IMR-90 (cell line): Measurements from ENCODE around the gene GARIN3. TPM values are rescaled to one million over a fixed set of nuclear protein-coding genes. Genes with fewer than 3 reads are reported as not detected.

Experiments
- ATAC-seq: fragments of 200-7000 bp; cut with Tn5 transposase; 2 replicates; pipeline ENCODE4 v1.9.1; 2020; ENCODE audit warnings: low read depth, mild to moderate bottlenecking, moderate library complexity
- BruUV-seq: library from RNA; stranded (reverse); fragments of 400-500 nt; replicated peaks from 2 replicates; lab custom pipeline; 2021; lab: Mats Ljungman, UMichigan
- CTCF ChIA-PET: fragments of 300-600 bp; formaldehyde crosslinking; extraction: SDS; loops from one replicate; lab custom pipeline; 2021; ENCODE audit warnings: antibody characterized with exemption; lab: Yijun Ruan, JAX
- POLR2A ChIA-PET: fragments of 300-600 bp; sonication (Branson Sonifier 250); formaldehyde crosslinking; loops from one replicate; lab custom pipeline; 2022; ENCODE audit warnings: antibody characterized with exemption; ENCODE audit not compliant: unreplicated experiment; lab: Charles Lee
- DNase-seq: peaks from one replicate; pipeline ENCODE4 v3.0.0; 2013
- H2AFZ ChIP-seq: replicated peaks from 2 replicates; pipeline ENCODE3; 2013; ENCODE audit warnings: low read length, mild to moderate bottlenecking; ENCODE audit not compliant: poor library complexity
- H2AK5ac ChIP-seq: 2 replicates; pipeline ENCODE4 v1.6.1; 2013; ENCODE audit warnings: low read depth, low read length, inconsistent platforms
- H2AK9ac ChIP-seq: replicated peaks from 2 replicates; pipeline ENCODE3; 2013; ENCODE audit warnings: mild to moderate bottlenecking, low read depth, low read length, moderate library complexity; ENCODE audit not compliant: poor library complexity
- H2BK120ac ChIP-seq: 2 replicates; pipeline ENCODE4 v1.6.1; 2013; ENCODE audit warnings: low read depth, low read length, inconsistent platforms
- H2BK15ac ChIP-seq: 3 replicates; pipeline ENCODE4 v1.6.1; 2013; ENCODE audit warnings: low read depth, low read length, inconsistent platforms
- H2BK20ac ChIP-seq: 2 replicates; pipeline ENCODE4 v1.6.1; 2013; ENCODE audit warnings: low read depth, mild to moderate bottlenecking, inconsistent platforms, low read length, moderate library complexity
- H2BK5ac ChIP-seq: 2 replicates; pipeline ENCODE4 v1.6.1; 2013; ENCODE audit warnings: mild to moderate bottlenecking, low read depth, low read length, inconsistent platforms; ENCODE audit not compliant: poor library complexity, severe bottlenecking
- H3K14ac ChIP-seq: replicated peaks from 2 replicates; pipeline ENCODE4 v1.6.1; 2013; ENCODE audit warnings: low read depth, low read length, inconsistent platforms
- H3K18ac ChIP-seq: 2 replicates; pipeline ENCODE4 v1.6.1; 2013; ENCODE audit warnings: low read depth, low read length, control low read depth
- H3K23ac ChIP-seq: 2 replicates; pipeline ENCODE4 v1.6.1; 2013; ENCODE audit warnings: low read depth, low read length, inconsistent platforms
- H3K27ac ChIP-seq: 2 replicates; pipeline ENCODE4 v1.5.1; 2013; ENCODE audit warnings: mild to moderate bottlenecking, control low read depth, low read length; ENCODE audit not compliant: insufficient read depth
- H3K27me3 ChIP-seq: 2 replicates; pipeline ENCODE4 v1.6.1; 2013; ENCODE audit warnings: low read length; ENCODE audit not compliant: control insufficient read depth, insufficient read depth
- H3K36me3 ChIP-seq: 2 replicates; pipeline ENCODE4 v1.6.1; 2013; ENCODE audit warnings: low read length, mixed read lengths; ENCODE audit not compliant: control insufficient read depth, insufficient read depth
- H3K4ac ChIP-seq: 2 replicates; pipeline ENCODE4 v1.6.1; 2013; ENCODE audit warnings: low read depth, low read length, inconsistent platforms
- H3K4me1 ChIP-seq: 2 replicates; pipeline ENCODE4 v1.6.1; 2013; ENCODE audit warnings: low read length, mixed read lengths; ENCODE audit not compliant: control insufficient read depth, insufficient read depth
- H3K4me2 ChIP-seq: 2 replicates; pipeline ENCODE4 v1.6.1; 2013; ENCODE audit warnings: low read depth, mild to moderate bottlenecking, control low read depth, low read length, moderate library complexity
- H3K4me3 ChIP-seq: 2 replicates; pipeline ENCODE4 v1.5.1; 2013; ENCODE audit warnings: low read depth, mild to moderate bottlenecking, control low read depth, low read length, moderate library complexity; ENCODE audit not compliant: insufficient read depth
- H3K56ac ChIP-seq: 2 replicates; pipeline ENCODE4 v1.6.1; 2013; ENCODE audit warnings: low read length, inconsistent platforms; ENCODE audit not compliant: insufficient read depth; ENCODE audit errors: extremely low read depth
- H3K79me1 ChIP-seq, 2 experiments: 2 replicates each; pipeline ENCODE4 v1.6.1; 2013; ENCODE audit warnings: low read length in 2 of 2, inconsistent platforms in 1 of 2, low read depth in 1 of 2
- H3K9ac ChIP-seq: 2 replicates; pipeline ENCODE4 v1.6.1; 2013; ENCODE audit warnings: low read depth, low read length, control low read depth
- H3K9me1 ChIP-seq: 2 replicates; pipeline ENCODE4 v1.6.1; 2013; ENCODE audit warnings: low read length, inconsistent platforms; ENCODE audit not compliant: insufficient read depth
- H3K9me3 ChIP-seq: 2 replicates; pipeline ENCODE4 v1.6.1; 2013; ENCODE audit warnings: low read length; ENCODE audit not compliant: control insufficient read depth, insufficient read depth
- H4K20me1 ChIP-seq: 2 replicates; pipeline ENCODE4 v1.6.1; 2013; ENCODE audit warnings: low read length, inconsistent platforms; ENCODE audit not compliant: insufficient read depth
- H4K5ac ChIP-seq: 2 replicates; pipeline ENCODE4 v1.6.1; 2013; ENCODE audit warnings: mild to moderate bottlenecking, low read depth, low read length, control low read depth
- H4K8ac ChIP-seq, 2 experiments: 2 replicates each; pipeline ENCODE4 v1.6.1; 2013; ENCODE audit warnings: low read depth in 2 of 2, low read length in 2 of 2, control low read depth in 1 of 2, inconsistent platforms in 1 of 2
- H4K91ac ChIP-seq: 2 replicates; pipeline ENCODE4 v1.6.1; 2013; ENCODE audit warnings: low read depth, low read length, inconsistent platforms; ENCODE audit not compliant: insufficient read depth
- BHLHE40 ChIP-seq: fragments of 150-350 bp; IDR thresholded peaks from 2 replicates; pipeline ENCODE4 v1.6.1; 2016; ENCODE audit warnings: mild to moderate bottlenecking, low read depth, low read length
- CEBPB ChIP-seq: IDR thresholded peaks from 2 replicates; pipeline ENCODE4 v1.6.1; 2012; ENCODE audit warnings: low read depth, low read length, improper control_type of control experiment
- CHD1 ChIP-seq: IDR thresholded peaks from 2 replicates; pipeline ENCODE4 v1.6.1; 2012; ENCODE audit warnings: low read depth, low read length, improper control_type of control experiment
- CTCF ChIP-seq: conservative IDR thresholded peaks from 2 replicates; pipeline ENCODE4 v1.5.1; 2012; ENCODE audit warnings: mild to moderate bottlenecking, low read depth, low read length, improper control_type of control experiment
- ELK1 ChIP-seq: fragments of 150-350 bp; IDR thresholded peaks from 2 replicates; pipeline ENCODE4 v1.6.1; 2016; ENCODE audit warnings: low read depth, mild to moderate bottlenecking, low read length, moderate library complexity, borderline replicate concordance
- FOS ChIP-seq: fragments of 150-350 bp; IDR thresholded peaks from 2 replicates; pipeline ENCODE4 v1.6.1; 2016; ENCODE audit warnings: low read depth, low read length
- MAFK ChIP-seq: IDR thresholded peaks from 2 replicates; pipeline ENCODE4 v1.6.1; 2012; ENCODE audit warnings: low read depth, low read length, improper control_type of control experiment
- MAZ ChIP-seq: IDR thresholded peaks from 2 replicates; pipeline ENCODE4 v1.6.1; 2012; ENCODE audit warnings: low read depth, mild to moderate bottlenecking, low read length, improper control_type of control experiment, moderate library complexity, borderline replicate concordance
- MXI1 ChIP-seq: IDR thresholded peaks from 2 replicates; pipeline ENCODE4 v1.6.1; 2012; ENCODE audit warnings: low read depth, mild to moderate bottlenecking, low read length, moderate library complexity, borderline replicate concordance
- NFE2L2 ChIP-seq: fragments of 150-350 bp; IDR thresholded peaks from 2 replicates; pipeline ENCODE4 v1.6.1; 2016; ENCODE audit warnings: low read depth, mild to moderate bottlenecking, low read length
- POLR2A ChIP-seq: IDR thresholded peaks from 2 replicates; pipeline ENCODE4 v1.6.1; 2012; ENCODE audit warnings: mild to moderate bottlenecking, low read depth, low read length
- RAD21 ChIP-seq: IDR thresholded peaks from 2 replicates; pipeline ENCODE4 v1.6.1; 2012; ENCODE audit warnings: low read length, improper control_type of control experiment
- RCOR1 ChIP-seq: IDR thresholded peaks from 2 replicates; pipeline ENCODE4 v1.6.1; 2012; ENCODE audit warnings: mild to moderate bottlenecking, low read length, improper control_type of control experiment; ENCODE audit not compliant: insufficient replicate concordance
- RFX5 ChIP-seq: IDR thresholded peaks from 2 replicates; pipeline ENCODE4 v1.8.0; 2012; ENCODE audit warnings: low read depth, mild to moderate bottlenecking, low read length, moderate library complexity
- SMC3 ChIP-seq: fragments of 150-350 bp; IDR thresholded peaks from 2 replicates; pipeline ENCODE4 v1.6.1; 2016; ENCODE audit warnings: low read depth, mild to moderate bottlenecking, antibody characterized with exemption, low read length, moderate library complexity
- USF2 ChIP-seq: fragments of 150-350 bp; IDR thresholded peaks from 2 replicates; pipeline ENCODE4 v1.6.1; 2017; ENCODE audit warnings: mild to moderate bottlenecking, antibody characterized with exemption, low read length, low read depth
- WGBS, 2 experiments: methylation state at CpG; one replicate each; pipeline versions ENCODE4 v1.1.5 to v1.1.7; 2013; ENCODE audit warnings: missing lambda C conversion rate in 2 of 2; ENCODE audit not compliant: insufficient read length in 1 of 2; ENCODE audit errors: extremely low coverage in 2 of 2; 5-methylcytosine and 5-hydroxymethylcytosine counted together
- dilution Hi-C: fragments of 300-500 bp; cut with HindIII; formaldehyde crosslinking; loops from one replicate; pipeline ENCODE4 v1.14.3; 2018; ENCODE audit warnings: low sequenced_read_pairs; ENCODE audit not compliant: unreplicated experiment
- in situ Hi-C: fragments of 300-500 bp; cut with MboI; formaldehyde crosslinking; loops from 3 replicates; pipeline ENCODE4 v1.14.3; 2019; ENCODE audit warnings: low sequenced_read_pairs, inconsistent platforms, mixed read lengths
- intact Hi-C: fragments of 100-400 bp; cut with micrococcal nuclease; formaldehyde crosslinking; loops from 2 replicates; pipeline ENCODE4 v1.10.0; 2022
- polyA plus RNA-seq, 3 experiments: library from polyadenylated mRNA; depleted of rRNA; stranded (reverse); fragments of >200 nt; gene quantifications; 2 replicates each; pipeline ENCODE4 v1.2.3, GENCODE V29; 2012; ENCODE audit warnings: low replicate concordance in 1 of 3
- total RNA-seq: library from RNA; depleted of rRNA; stranded (reverse); fragments of >200 nt; gene quantifications from 2 replicates; pipeline ENCODE4 v1.2.3, GENCODE V29; 2012

The GARIN3 gene
- total and polyA plus RNA-seq, 2 of the 4 experiments (the other 2 are of a cell fraction): not detected

- no peak overlapping the region for H2AK5ac ChIP-seq
- in situ Hi-C loops: loop anchor here (10.0 kb wide), 1 partner anchor 1985 kb away; no protein-coding TSS in a partner anchor
- ChIA-PET POLR2A (no interaction called here), CTCF (no interaction called here)
- BruUV-seq: no TSS peak
- no peak overlapping the region for H3K9ac ChIP-seq
- H3K9me1 ChIP-seq: no peaks in the 10 kb centered on the region
- no peak overlapping the region for H3K27ac ChIP-seq
- peaks cover 5% of the 10 kb centered on the region; the same call in 1 of the 2 replicates for H3K9me3 ChIP-seq
- H4K5ac ChIP-seq: no peak overlapping the region
- H2AK9ac ChIP-seq: no peak overlapping the region
- H3K4me2 ChIP-seq: no peak overlapping the region
- no peak overlapping the region for H2BK20ac ChIP-seq
- intact Hi-C loops: no loop called here
- dilution Hi-C loops: no loop called here
- WGBS, 2 experiments: no CpG with 5 or more reads among the region's 1 CpG
- no peaks in the 10 kb centered on the region for H3K36me3 ChIP-seq
- no peaks in the 10 kb centered on the region for H3K79me1 ChIP-seq
- DNase-seq: no peak
- no peak overlapping the region for H4K91ac ChIP-seq
- H2AFZ ChIP-seq: no peak overlapping the region
- no peak overlapping the region for H2BK120ac ChIP-seq
- H4K20me1 ChIP-seq: no peaks in the 10 kb centered on the region
- H4K8ac ChIP-seq: no peak overlapping the region
- no peak overlapping the region for H3K14ac ChIP-seq
- no peak overlapping the region for H3K4ac ChIP-seq
- H3K18ac ChIP-seq: no peak overlapping the region
- no peak overlapping the region for H2BK5ac ChIP-seq
- H3K23ac ChIP-seq: no peak overlapping the region
- H3K4me1 ChIP-seq: no peaks in the 10 kb centered on the region; the same call in 1 of the 2 replicates
- H3K4me3 ChIP-seq: no peak overlapping the region
- H2BK15ac ChIP-seq: no peak overlapping the region
- no peaks in the 10 kb centered on the region for H3K27me3 ChIP-seq
- H3K56ac ChIP-seq: no peak overlapping the region
- TF ChIP-seq MXI1 (no peak), MAZ (no peak), POLR2A (no peak), FOS (no peak), CEBPB (no peak), RFX5 (no peak), NFE2L2 (no peak), BHLHE40 (no peak), RCOR1 (no peak), MAFK (no peak), USF2 (no peak), RAD21 (no peak), CHD1 (no peak), CTCF (no peak), ELK1 (no peak), SMC3 (no peak)
- ATAC-seq: no peak
Measured at GRCh38 chr5:157120102-157120501, 46.0 kb downstream of the GARIN3 start.
